NCI-H226 (cell line): ENCODE measurements around the gene GDF10.

Experiments used
- DNase-seq: peaks from one replicate; pipeline ENCODE4 v3.0.0-alpha.2; 2015

Gene GDF10

GRCh38 chr10:47357131-47357582 lies 57.2 kb downstream of the GDF10 start:
- no peak for DNase-seq

- no peak for DNase-seq
Observed at GRCh38 chr10:47357911-47358310, 57.9 kb downstream of the GDF10 start.

DNA sequence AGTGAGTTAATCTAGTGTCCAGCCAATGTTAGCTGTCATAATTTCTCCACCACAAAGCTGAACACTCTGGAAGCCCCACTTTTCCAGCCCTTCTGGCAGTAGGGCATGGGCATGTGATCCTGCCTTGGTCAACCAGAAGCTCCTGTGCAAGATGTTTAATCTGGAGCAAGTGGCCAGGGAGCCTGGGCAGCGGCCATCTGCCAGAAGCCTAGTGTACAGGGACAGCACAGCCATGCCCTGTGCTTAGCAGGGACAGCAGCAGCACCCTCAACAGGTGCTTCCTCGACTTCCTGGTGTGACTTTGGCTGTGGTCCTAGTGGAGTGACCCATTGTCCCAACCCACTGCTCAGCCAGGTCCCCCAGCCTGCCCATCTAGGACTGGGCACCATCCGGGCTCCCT lies 58.5 kb downstream of the GDF10 start:
- no peak for DNase-seq

GRCh38 chr10:47359101-47359500 lies 59.1 kb downstream of the GDF10 start:
- DNase-seq = no peak

- DNase-seq = no peak
Observed at GRCh38 chr10:47359626-47360418, 59.8 kb downstream of the GDF10 start.

GRCh38 chr10:47360419-47361040 lies 60.5 kb downstream of the GDF10 start:
- no peak for DNase-seq

GRCh38 chr10:47361293-47361692 lies 61.3 kb downstream of the GDF10 start:
- DNase-seq = no peak

GRCh38 chr10:47362199-47362598 lies 62.2 kb downstream of the GDF10 start:
- DNase-seq = no peak
